HG03064 (cell line): ENCODE measurements around the gene RIBC2.
"Not testable (repeated sequence)": the region's sequence is repeated elsewhere in the genome, so short reads cannot be mapped to it uniquely, and the experiment has no call there.

Source experiments
- ATAC-seq: cut with Tn5 transposase; IDR thresholded peaks from one replicate; pipeline ENCODE4 v1.9.1; 2021; ENCODE audit warnings: low read depth; ENCODE audit not compliant: unreplicated experiment

Gene RIBC2

DNA sequence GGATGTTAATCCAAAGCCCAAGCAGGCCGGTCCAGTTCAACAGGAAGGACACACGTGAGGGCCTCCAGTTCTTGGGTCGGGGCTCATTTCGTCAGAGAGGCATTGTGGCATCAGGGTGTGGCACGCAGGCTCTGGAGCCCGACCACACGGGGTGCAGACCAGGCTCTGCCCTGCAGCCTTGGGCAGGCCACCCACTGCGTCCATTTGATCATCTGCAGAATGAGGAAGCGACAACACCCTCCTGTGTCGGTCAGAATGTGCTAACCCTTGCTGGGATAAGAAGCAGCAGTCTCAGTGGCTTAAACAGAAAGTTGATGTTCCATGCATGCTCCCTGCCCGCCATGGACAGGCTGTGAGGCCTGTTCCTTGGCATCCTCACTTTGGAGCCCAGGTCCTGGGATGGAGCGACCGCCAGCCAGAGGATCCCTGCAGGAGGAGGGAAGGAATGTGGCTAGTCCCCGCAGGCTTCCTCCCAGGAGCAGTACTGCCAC lies 10.8 kb downstream of the RIBC2 start:
- no peak for ATAC-seq

DNA sequence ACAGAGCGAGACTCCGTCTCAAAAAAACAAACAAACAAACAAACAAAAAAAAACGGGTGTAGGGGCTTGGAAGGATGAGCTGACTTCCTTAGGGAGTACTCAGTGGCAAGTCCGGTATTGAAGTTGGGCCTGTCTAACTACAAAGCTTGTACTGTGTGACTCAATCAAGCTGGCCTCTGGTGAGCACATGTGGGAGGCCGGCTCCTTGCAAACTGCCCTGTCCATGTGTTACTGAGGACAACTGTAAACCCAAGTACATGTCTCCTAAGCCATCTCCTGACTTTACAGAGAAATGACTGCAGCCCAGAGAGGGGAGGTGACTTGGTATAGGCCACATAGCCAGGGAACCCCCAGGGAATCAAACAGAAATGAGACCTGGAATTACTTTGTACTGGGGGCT lies 11.6 kb downstream of the RIBC2 start:
- no peak for ATAC-seq

DNA sequence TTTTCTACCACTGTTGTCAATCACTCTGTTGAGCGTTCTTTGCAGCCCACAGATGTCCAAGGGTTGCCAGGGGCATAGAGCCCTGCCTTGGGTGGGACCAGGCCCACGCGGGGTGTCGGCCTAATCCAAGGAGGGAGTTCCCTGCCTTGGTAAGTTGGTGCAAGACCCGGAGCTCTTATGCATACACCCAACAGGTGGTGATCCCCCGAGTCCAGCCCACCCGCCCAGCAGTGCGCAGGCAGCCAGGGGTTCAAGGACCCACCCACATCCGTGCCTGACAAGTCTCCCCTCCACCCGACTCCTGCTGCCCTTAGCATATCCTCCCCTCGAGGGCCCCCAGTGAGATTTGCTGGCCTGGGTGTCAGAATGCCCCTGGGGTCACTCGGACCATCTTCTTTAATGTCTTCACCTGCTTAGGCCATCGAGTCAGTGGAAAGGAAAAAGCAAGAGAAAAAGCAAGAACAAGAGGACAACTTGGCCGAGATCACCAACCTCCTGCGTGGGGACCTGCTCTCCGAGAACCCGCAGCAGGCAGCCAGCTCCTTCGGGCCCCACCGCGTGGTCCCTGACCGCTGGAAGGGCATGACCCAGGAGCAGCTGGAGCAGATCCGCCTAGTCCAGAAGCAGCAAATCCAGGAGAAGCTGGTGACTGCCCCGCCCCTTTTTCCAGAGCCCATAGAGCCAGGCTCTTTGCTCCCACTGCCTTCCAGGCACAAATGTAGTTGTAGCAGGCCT lies 12.2 kb downstream of the RIBC2 start:
- no peak for ATAC-seq

DNA sequence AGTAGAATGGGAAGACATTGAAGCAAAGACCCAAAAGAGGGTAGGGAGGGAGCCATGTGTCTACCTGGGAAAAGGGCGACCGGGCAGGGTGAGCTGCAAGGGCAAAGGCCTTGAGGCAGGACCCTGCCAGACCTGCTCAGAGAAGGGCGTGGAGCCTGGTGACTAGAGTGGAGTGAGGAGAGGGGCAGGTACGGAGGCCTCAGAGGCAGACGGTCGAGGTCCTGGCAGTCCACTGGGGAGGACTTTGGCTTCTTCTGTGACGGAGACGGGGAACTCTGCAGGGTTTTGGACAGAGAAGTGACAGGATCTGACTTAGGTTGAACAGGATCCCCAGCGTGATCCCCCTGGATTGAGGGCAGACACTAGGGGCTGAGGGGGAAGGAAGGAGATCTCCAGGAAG lies 12.9 kb downstream of the RIBC2 start:
- ATAC-seq = no peak

DNA sequence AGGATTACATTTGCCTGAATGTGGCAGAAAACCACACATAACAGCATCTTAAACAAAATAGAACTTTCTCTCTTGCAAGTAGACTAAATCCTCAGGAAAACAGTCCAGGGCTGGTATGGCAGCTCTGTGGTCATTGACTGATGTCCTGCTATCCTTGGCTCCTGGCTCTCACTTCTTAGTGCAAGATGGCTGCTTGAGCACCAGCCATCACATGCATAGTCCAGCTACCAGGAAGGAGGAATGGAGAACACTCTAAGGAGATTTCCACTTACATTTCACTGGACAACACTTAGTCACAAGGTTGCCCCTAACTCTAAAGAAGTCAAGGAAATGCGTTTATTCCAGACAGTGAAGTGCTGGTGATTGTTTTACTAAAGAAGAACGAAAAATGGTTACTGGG lies 13.6 kb downstream of the RIBC2 start:
- no peak for ATAC-seq

DNA sequence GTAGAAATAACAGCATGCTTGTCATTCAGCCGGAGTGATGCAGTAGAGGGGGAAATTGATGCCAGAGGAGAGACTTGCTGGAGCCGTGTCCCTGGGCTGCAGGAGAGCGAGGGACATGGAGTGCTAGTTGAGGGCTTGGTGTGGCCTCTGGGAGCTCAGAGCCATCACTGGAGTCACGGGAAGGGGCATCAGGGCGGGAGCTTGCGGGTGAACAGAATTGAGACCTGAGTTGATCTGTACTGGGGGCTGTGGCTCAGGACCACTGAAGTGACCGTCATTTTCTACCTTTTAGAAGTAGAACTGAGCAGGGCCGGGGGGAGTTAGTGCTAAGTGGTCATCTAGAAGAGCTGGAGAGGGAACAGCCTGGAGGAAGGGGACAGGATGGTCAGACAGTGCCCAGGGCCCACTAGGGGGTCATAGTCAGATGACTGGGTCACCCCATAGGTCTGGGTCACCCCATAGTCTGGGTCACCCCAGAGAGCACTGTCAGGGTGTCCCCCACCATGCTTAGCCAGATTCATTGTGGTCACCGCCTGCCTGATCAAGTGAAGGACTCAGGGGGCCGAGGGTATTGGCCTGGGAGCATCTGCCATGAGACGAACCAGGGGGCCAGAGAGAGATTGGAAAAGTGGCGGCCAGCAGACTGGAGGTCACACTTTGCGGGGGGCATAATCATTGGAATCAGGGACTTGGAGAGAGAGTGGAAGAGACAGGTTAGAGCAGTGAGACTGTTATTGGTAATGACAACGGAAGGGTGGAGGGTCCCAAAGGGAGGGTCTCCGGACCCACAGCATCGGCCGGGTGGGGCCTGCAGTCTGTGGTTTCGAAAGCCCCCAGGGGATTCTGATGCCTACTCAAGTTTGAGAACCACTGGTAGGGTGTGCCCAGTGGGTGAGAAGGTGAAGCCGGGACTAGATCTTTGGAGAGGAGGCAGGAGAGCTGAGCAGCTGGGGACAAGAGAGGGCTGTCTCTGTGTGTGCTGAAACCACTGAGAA lies 15.2 kb downstream of the RIBC2 start:
- no peak for ATAC-seq

DNA sequence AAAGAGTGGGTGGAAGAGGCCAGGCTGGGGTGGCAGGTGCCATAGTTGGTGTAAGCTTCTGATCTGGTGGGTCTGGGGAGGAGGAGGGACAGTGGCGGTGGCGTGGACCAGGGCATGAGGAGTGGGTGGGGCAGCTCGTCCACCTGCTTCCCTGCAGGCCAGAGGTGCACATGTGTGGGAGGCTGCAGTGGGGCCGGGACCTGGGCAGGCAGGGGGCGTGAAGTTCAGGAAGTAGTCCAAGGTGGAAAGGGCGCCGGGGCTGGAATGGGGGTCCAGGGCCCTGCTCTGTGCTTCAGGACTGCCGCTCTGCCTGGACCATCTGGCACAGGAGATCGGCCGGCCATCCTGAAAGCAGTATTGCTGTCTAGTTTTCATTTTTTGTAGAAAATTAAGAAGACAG lies 15.9 kb downstream of the RIBC2 start:
- no peak for ATAC-seq

DNA sequence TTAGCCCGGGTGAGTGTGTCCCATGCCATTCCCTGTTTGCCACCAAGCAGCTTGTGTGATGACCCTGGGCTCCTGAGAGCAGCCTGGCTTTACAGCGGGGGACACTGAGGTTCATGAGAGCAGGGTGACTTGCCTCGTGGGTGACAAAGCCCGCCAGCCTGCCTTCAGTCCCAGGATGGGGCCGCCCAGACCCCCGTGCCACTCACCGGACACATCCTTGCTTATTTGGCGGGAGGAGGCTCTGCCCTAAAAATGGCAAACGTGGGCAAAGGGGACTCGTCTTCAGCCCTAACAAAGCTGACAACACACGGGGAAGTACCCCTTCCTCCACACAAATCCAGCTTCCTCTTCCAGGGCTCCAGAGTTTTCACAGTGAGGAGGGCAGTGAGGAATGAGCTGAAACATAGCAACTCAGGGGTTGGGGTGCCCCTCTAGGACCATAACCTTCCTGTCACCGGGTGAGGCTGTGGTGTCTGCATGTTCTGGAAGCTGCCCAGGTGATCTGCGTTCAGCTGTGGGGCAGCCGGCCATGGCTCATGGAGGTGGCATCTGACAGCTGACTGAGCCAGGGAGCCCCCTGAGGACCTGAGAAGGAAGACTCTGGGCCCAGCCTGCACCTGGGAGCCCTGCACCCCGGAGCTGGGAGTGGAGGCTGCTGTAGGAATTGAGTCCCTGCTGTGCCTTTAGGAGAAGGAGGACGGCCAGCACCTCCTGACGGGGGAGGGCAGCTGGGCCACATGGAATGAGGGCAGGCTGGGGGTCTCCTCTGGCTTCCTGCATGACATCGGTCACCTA lies 16.7 kb downstream of the RIBC2 start:
- no peak for ATAC-seq

DNA sequence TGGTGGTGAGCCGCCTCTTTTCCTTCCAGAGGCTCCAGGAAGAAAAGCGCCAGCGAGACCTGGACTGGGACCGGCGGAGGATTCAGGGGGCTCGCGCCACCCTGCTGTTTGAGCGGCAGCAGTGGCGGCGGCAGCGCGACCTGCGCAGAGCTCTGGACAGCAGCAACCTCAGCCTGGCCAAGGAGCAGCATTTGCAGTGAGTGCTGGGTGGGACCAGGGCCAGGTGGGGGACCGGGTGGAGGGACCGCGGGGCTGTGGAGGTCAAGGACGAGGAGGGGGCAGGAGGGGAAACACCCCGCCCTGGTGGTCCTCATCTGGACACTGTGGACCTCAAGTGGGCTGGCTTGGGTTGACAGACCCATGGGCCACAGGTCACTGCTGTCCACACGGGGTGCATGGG lies 17.4 kb downstream of the RIBC2 start:
- no peak for ATAC-seq

DNA sequence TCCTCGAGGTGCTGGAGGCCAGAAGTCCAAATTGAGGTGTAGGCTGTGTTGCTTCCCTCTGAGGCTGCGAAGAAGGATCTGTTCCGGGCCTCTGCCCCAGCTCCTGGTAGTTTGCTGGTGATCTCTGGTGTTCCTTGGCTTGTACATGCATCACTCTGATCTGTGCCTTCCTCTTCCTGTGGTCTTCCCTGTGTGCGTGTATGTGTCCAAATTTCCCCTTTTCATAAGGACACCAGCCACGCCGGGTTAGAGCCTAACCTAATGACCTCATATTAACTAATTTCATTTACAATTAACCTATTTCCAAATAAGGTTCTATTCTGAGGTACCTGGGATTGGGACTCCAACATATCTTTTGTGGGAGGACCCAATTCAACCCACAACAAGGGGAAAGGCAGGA lies 21.5 kb downstream of the RIBC2 start:
- no peak for ATAC-seq

DNA sequence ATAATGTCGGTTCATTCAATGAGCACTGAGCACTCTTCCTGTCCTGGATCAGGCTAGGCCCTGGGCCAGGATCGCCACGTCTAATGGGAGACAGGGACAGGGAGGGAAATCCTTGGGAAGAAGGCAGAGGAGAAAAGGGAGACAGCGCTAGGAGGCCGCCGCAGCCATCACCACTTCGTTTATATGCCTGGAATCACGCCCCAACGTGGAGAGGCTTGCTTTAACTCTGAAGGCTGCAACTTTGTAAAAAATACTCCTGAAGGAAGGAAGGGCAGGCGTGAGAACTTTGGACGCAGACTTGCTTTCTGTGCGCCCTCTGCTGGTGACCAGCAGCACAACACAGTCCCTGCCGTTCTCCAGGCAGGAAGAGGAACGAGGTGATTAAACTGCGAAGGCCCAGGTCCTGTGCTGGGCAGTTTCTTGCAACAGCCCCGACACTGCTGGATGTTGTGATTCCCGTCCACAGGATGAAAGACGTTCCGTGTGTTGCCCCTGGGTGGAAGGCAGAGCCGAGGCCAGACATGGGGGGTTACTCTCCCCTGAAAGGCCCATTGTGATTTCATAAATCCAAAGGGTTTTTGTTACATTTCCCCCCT lies 22.1 kb downstream of the RIBC2 start:
- no peak for ATAC-seq

DNA sequence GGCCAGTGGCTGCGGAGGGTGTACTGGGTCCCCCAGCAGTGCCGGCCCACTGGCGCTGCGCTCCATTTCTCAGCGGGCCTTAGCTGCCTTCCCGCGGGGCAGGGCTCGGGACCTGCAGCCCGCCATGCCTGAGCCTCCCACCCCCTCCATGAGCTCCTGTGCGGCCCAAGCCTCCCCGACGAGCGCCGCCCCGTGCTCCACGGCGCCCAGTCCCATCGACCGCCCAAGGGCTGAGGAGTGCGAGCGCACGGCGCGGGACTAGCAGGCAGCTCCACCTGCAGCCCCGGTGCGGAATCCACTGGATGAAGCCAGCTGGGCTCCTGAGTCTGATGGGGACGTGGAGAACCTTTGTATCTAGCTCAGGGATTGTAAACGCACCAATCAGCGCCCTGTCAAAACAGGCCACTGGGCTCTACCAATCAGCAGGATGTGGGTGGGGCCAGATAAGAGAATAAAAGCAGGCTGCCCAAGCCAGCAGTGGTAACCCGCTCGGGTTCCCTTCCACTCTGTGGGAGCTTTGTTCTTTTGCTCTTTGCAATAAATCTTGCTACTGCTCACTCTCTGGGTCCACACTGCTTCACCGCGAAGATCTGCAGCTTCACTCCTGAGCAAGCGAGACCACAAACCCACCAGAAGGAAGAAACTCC lies 23.5 kb downstream of the RIBC2 start:
- ATAC-seq = not testable (repeated sequence)

DNA sequence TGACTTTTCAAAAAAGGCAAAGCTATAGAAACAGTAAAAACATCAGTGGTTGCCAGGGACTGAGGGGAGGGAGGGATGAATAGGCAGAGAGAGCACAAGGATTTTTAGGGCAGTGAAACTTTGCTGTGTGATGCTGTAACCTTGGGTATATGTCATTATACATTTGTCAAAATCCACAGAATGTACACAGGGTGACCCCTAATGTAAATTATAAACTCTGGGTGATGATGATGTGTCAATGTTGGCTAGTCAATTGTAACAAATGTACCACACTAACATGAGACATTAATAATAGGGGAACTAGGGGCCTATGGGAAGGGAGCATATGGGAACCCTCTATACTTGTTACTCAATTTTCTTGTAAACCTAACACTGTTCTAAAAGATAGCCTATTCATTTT lies 24.8 kb downstream of the RIBC2 start:
- ATAC-seq = no peak

DNA sequence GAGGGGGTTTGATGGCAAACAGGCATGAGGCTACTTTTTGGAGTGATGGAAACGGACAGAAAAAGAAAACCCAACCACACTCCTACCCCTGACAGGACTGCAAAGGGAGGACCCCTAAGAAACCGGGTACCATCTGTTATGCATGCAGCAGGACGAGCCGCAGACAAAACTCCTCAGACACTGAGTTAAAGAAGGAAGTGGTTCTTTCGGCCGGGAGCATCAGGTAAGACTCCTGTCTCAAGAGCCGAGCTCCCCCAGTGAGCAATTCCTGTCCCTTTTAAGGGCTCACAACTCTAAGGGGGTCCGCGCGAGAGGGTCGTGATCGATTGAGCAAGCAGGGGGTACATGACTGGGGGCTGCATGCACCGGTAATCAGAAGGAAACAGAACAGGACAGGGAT lies 27.2 kb downstream of the RIBC2 start:
- ATAC-seq = not testable (repeated sequence)

DNA sequence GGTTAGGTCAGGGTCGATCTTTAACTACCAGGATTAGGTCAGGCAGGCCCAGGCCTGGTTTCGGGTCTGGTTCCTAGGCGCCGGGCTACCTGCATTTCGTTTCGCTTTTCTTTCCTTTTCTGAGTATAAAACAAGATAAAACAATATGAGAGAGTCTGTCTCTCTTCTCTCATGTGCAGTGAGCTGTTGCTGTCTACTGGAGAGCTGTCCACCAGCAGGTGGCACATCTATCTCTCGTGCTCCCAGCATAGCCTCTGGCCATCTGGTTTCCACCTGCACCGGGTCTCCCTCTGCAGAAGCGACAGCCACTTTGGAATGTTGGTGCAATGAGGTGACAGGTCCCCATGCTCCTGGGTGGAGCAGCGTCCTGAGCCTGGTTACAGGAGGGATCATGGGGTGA lies 27.6 kb downstream of the RIBC2 start:
- no peak for ATAC-seq

DNA sequence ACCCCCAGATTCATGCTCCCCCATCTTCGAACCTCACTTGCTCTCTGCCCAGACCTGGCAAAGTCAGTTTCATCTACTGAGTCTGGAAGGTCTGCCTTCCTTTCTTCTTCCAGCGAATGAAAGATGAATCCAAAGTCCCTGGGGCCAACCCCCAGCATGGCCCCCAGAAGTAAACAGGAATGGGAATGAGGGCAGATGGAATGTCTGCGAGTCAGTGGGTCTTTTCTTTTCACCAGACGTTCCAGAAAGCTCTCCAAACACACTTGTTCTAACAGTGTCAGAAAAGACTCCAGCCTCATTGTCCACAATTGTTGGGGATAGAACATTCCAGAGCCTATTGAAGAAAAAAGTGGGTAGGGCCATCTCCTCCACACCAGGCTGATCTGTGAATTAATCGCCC lies 28.6 kb downstream of the RIBC2 start:
- ATAC-seq = no peak

DNA sequence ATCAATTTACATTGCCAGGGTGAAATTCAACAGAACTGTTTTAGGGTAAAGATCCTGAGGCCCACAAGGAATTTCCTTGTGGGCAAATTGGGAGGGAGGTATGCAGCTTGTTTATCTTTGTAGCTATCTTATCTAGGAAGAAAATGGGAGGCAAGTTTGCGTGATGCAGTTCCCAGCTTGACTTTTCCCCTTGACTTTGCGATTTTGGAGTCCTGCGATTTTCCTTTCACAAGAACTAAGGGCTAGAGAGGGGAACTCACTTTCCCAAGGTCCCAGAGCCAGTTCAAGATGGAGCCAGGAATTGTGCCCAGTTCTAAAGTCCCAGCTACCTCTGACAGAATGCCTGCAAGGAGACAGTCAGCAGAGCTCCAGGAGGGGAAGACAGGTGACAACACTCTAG lies 30.7 kb downstream of the RIBC2 start:
- ATAC-seq = no peak

DNA sequence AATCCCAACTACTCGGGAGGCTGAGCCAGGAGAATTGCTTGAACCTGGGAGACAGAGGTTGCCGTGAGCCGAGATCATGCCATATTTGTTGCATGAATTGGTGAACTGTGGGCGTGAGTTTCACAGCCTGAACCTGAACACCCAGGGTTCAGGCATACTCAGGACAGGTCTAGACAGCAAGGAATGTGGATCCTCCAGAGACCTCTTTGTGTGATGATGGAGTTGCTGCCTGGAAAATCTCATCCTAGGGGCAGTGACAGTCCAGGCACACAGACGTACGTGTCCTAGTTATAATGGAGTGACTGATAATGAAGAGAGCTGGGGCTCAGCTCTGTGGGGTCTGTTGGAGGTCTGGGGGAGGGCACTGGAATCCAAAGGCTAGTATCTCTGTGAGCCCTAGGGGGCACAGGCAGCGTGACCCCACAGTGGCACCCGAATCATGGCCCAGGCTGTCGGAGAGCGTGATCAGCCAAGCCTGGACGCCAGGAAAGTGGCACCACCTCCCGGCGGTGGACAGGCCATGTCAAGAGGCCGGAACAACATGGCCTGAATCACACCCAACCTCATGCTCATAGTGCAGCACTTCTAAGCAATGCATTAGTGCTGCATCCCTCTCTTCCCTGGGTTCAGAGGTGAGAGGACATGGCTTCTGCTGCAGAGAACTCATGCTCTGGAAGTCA lies 31.7 kb downstream of the RIBC2 start:
- ATAC-seq = no peak

DNA sequence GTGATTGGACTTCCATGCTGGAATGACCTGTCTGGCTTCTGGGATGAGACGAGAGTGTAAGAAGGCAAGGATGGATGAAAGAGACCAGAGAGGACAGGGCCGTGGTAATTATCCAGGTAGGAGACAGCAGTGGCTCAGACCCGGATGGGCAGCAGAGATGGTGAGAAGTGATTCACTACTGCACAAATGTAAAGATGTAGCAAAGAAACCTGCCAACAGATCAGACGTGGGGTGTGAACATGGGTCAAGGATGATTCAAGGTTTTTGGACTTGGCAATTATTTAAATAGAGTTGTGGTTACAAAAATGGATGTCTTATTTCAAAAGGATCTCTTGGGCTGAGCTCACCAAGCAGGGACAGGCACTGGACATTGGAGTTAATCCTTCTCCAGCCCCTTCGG lies 32.7 kb downstream of the RIBC2 start:
- ATAC-seq = no peak
